Activated CD8-positive, alpha-beta T cell treated with anti-CD3 and anti-CD28 coated beads for 36 hours (primary cell): ENCODE measurements around the gene COL5A3. TPM values are rescaled to one million over a fixed set of nuclear protein-coding genes. Genes with fewer than 3 reads are reported as not detected.
"Not testable (repeated sequence)": the region's sequence is repeated elsewhere in the genome, so short reads cannot be mapped to it uniquely, and the experiment has no call there.

ENCODE experiments used
- ATAC-seq: fragments of 200-7000 bp; cut with Tn5 transposase; one replicate; pipeline ENCODE4 v1.10.0; 2021; ENCODE audit warnings: mild to moderate bottlenecking, moderate library complexity
- CTCF ChIA-PET: fragments of 350-600 bp; sonication (Branson Sonifier 250); formaldehyde crosslinking; loops from one replicate; lab custom pipeline; 2021; ENCODE audit warnings: antibody characterized with exemption; lab: Charles Lee
- POLR2A ChIA-PET: fragments of 350-600 bp; sonication (Branson Sonifier 250); formaldehyde crosslinking; loops from one replicate; lab custom pipeline; 2021; ENCODE audit warnings: antibody characterized with exemption; lab: Charles Lee
- DNase-seq: peaks from one replicate; pipeline ENCODE4 v3.0.0-alpha.2; 2020
- H3K27ac Mint-ChIP-seq: one replicate; pipeline ENCODE4 v1.8.0; 2021; ENCODE audit warnings: mild to moderate bottlenecking, mixed read lengths
- H3K27me3 Mint-ChIP-seq: one replicate; pipeline ENCODE4 v1.8.0; 2021; ENCODE audit warnings: mixed read lengths
- H3K36me3 Mint-ChIP-seq: one replicate; pipeline ENCODE4 v1.8.0; 2021; ENCODE audit warnings: low read depth, mixed read lengths
- H3K4me1 Mint-ChIP-seq: one replicate; pipeline ENCODE4 v1.8.0; 2021; ENCODE audit warnings: low read depth, mixed read lengths
- H3K4me3 Mint-ChIP-seq: one replicate; pipeline ENCODE4 v1.8.0; 2021; ENCODE audit warnings: mild to moderate bottlenecking, moderate library complexity, mixed read lengths
- H3K9me3 Mint-ChIP-seq: one replicate; pipeline ENCODE4 v1.8.0; 2021; ENCODE audit warnings: mixed read lengths
- intact Hi-C: fragments of 100-400 bp; cut with micrococcal nuclease; formaldehyde crosslinking; loops from one replicate; pipeline ENCODE4 v1.10.0; 2022
- total RNA-seq, 2 experiments: library from RNA; stranded (reverse); gene quantifications; one replicate each; pipeline ENCODE4 v1.2.3, GENCODE V29; 2021
- TF ChIP-seq, protein P1 (sequence below): fragments of 200-600 bp; IDR thresholded peaks from one replicate; pipeline ENCODE4 v1.8.0; 2022; ENCODE audit warnings: antibody characterized with exemption, mild to moderate bottlenecking

The COL5A3 gene
- total RNA-seq, 2 experiments from 2014 or later = 2.7 to 2.8 TPM

- TF ChIP-seq, protein P1, sequence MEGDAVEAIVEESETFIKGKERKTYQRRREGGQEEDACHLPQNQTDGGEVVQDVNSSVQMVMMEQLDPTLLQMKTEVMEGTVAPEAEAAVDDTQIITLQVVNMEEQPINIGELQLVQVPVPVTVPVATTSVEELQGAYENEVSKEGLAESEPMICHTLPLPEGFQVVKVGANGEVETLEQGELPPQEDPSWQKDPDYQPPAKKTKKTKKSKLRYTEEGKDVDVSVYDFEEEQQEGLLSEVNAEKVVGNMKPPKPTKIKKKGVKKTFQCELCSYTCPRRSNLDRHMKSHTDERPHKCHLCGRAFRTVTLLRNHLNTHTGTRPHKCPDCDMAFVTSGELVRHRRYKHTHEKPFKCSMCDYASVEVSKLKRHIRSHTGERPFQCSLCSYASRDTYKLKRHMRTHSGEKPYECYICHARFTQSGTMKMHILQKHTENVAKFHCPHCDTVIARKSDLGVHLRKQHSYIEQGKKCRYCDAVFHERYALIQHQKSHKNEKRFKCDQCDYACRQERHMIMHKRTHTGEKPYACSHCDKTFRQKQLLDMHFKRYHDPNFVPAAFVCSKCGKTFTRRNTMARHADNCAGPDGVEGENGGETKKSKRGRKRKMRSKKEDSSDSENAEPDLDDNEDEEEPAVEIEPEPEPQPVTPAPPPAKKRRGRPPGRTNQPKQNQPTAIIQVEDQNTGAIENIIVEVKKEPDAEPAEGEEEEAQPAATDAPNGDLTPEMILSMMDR = no peak
- ATAC-seq (no peak), DNase-seq (no peak)
- CTCF ChIA-PET = interaction anchor here (0.6 kb wide), 1 partner anchor 52 kb away, joined by 3 read pairs; no protein-coding TSS in a partner anchor
- Mint-ChIP-seq H3K36me3 (no peaks in the 10 kb centered on the region), H3K4me3 (no peak overlapping the region), H3K27me3 (peaks cover 12% of the 10 kb centered on the region), H3K4me1 (peaks cover 3% of the 10 kb centered on the region), H3K9me3 (peaks cover under 1% of the 10 kb centered on the region), H3K27ac (no peak overlapping the region)
- intact Hi-C loops = no loop called here
- POLR2A ChIA-PET = no interaction called here
Observed at GRCh38 chr19:9947441-9947840, 62.9 kb downstream of the COL5A3 start.

- H3K4me1 Mint-ChIP-seq, H3K27ac Mint-ChIP-seq, ATAC-seq, DNase-seq, intact Hi-C loops, H3K36me3 Mint-ChIP-seq, H3K4me3 Mint-ChIP-seq, H3K9me3 Mint-ChIP-seq: not testable (repeated sequence)
- peaks cover 16% of the 10 kb centered on the region for H3K27me3 Mint-ChIP-seq
- ChIA-PET POLR2A (interaction anchor here (0.6 to 0.7 kb wide), 2 partner anchors 15 to 63 kb away, joined by 3 read pairs; no protein-coding TSS in a partner anchor), CTCF (interaction anchor here (0.6 kb wide), 1 partner anchor 53 kb away, joined by 3 read pairs; no protein-coding TSS in a partner anchor)
Observed at GRCh38 chr19:9946528-9947125, 63.7 kb downstream of the COL5A3 start.

DNA sequence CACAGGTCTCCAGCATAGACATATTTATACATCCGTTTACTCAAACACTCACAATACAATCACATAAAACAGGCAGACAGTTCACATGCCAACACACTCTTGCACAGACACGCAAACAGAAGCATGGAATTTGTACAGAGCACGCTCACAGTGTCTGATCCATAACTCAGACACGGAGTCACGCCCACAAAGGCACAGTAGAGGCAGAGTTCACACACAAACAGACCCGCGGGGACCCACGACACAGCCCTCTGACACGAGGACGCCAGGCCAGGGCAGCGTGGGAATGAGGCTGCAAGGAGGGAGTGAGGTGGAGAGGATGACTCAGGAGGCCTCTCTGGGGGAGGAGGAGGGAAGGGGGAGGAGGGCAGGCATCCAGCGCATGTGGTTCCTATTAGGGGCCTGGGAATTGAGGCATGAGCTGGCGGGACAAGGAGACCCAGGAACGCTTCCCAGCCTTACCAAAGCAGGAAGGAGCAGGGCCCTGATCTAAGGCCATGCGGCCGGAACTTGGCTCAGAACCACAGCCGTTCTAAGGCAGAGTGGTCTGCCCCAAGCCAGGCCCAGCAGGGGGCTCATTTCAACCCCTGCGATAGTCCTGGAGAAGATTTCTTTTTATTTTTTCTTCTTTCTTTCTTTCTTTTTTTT is 64.9 kb downstream of the COL5A3 start:
- CTCF ChIA-PET = no interaction called here

DNA sequence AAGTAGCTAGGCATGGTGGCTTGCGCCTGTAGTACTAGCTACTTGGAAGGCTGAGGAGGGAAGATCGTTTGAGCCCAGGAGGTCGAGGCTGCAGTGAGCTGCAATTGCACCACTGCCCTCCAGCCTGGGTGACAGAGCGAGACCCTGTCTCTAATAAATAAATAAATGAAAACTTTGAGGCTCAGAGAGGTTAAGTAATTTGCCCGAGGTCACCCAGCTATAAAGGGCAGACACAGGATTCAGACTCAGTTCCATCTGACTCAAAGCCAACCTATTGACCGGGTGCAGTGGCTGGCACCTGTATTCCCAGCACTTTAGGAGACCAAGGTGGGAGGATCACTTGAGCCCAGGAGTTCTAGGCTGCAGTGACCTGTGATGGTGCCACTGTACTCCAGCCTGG is 66.6 kb downstream of the COL5A3 start:
- intact Hi-C loops = no loop called here
- TF ChIP-seq, protein P1 = no peak
- H3K9me3 Mint-ChIP-seq = peaks cover 8% of the 10 kb centered on the region
- CTCF ChIA-PET = interaction anchor here (1.2 to 1.5 kb wide), 3 partner anchors 12 to 84 kb away, joined by 5 to 6 read pairs (median 5); no protein-coding TSS in a partner anchor
- peaks cover 3% of the 10 kb centered on the region for H3K4me1 Mint-ChIP-seq
- ATAC-seq = no peak
- H3K36me3 Mint-ChIP-seq = no peaks in the 10 kb centered on the region
- DNase-seq = no peak
- H3K4me3 Mint-ChIP-seq = no peak overlapping the region
- H3K27me3 Mint-ChIP-seq = peaks cover 27% of the 10 kb centered on the region
- H3K27ac Mint-ChIP-seq = no peak overlapping the region
- POLR2A ChIA-PET = no interaction called here

More for the DNA sequence above, 64.9 kb downstream of the COL5A3 start:
- TF ChIP-seq, protein P1 = no peak
- intact Hi-C loops = no loop called here
- H3K36me3 Mint-ChIP-seq = no peaks in the 10 kb centered on the region
- POLR2A ChIA-PET = no interaction called here
- ATAC-seq (no peak), DNase-seq (no peak)
- peaks cover 24% of the 10 kb centered on the region for H3K27me3 Mint-ChIP-seq
- no peak overlapping the region for H3K27ac Mint-ChIP-seq
- peaks cover 3% of the 10 kb centered on the region for H3K4me1 Mint-ChIP-seq
- no peak overlapping the region for H3K4me3 Mint-ChIP-seq
- peaks cover 8% of the 10 kb centered on the region for H3K9me3 Mint-ChIP-seq

- H3K9me3 Mint-ChIP-seq = peaks cover 8% of the 10 kb centered on the region
- ATAC-seq (no peak), DNase-seq (no peak)
- peaks cover 8% of the 10 kb centered on the region for H3K4me1 Mint-ChIP-seq
- POLR2A ChIA-PET = no interaction called here
- H3K4me3 Mint-ChIP-seq = no peak overlapping the region
- TF ChIP-seq, protein P1 = no peak
- H3K36me3 Mint-ChIP-seq = no peaks in the 10 kb centered on the region
- intact Hi-C loops = no loop called here
- CTCF ChIA-PET = interaction anchor here (1.3 kb wide), 1 partner anchor 59 kb away, joined by 4 read pairs; no protein-coding TSS in a partner anchor
- no peak overlapping the region for H3K27ac Mint-ChIP-seq
- peaks cover 34% of the 10 kb centered on the region for H3K27me3 Mint-ChIP-seq
Observed at GRCh38 chr19:9941671-9942070, 68.6 kb downstream of the COL5A3 start.
